GM12874 (cell line): ENCODE results near the gene NUFIP2.

Experiments
- CTCF ChIP-seq: IDR thresholded peaks from 2 replicates; pipeline ENCODE4 v1.5.1; 2011; ENCODE audit warnings: low read depth, mild to moderate bottlenecking, control low read depth, low read length, moderate library complexity; ENCODE audit not compliant: insufficient read depth

The NUFIP2 gene

GRCh38 chr17:29292071-29292991 lies 1.6 kb downstream of the NUFIP2 start:
- no peak for TF ChIP-seq CTCF

GRCh38 chr17:29291163-29291752 lies 2.7 kb downstream of the NUFIP2 start:
- peak; percentile 42; the same call in 1 of the 2 replicates for TF ChIP-seq CTCF

- no peak for TF ChIP-seq CTCF
Observed at GRCh38 chr17:29289852-29290251, 4.1 kb downstream of the NUFIP2 start.

- TF ChIP-seq CTCF, result no peak
Observed at GRCh38 chr17:29283961-29284360, 10.0 kb downstream of the NUFIP2 start.

GRCh38 chr17:29283496-29283895 lies 10.5 kb downstream of the NUFIP2 start:
- no peak for TF ChIP-seq CTCF

DNA sequence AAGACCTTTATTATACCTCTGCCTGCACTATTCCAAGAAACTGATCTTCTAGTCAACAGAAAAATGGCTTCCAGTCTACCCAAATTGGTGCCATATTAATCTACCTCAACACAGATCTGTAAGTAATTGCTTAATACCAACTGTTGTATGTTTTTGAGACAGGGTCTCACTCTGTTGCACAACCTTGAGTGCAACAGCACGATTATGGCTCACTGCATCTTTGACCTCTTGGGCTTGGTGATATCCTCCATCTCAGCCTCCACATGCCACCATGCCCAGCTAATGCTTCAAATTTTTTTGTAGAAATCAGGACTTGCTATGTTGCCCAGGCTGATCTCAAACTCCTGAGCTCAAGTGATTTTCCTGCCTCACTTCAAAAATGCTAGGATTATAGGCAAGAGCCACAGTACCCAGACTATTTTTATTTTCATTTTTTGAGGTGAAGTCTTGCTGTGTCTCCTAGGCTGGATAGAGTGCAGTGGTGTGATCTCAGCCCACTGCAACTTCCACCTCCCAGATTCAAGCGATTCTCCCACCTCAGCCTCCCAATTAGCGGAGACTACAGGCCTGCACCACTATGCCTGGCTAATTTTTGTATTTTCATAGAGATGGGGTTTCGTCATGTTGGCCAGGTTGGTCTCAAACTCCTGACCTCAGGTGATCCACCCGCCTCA lies 14.4 kb downstream of the NUFIP2 start:
- no peak for TF ChIP-seq CTCF

- no peak for TF ChIP-seq CTCF
Observed at GRCh38 chr17:29278692-29279091, 15.3 kb downstream of the NUFIP2 start.
